ENCODE data around the gene TNFRSF25.

TNFRSF25 gene

GRCh38 chr1:6466023-6466422 lies at the start of gene TNFRSF25:
Gene TNFRSF25 (minus strand): TSS chr1:6466173. CDS start chr1:6466107, 66 bp downstream.
- no peak for DNase-seq (ENCODE audit: low read depth)

- DNase-seq (ENCODE audit: low read depth): no peak
Observed at GRCh38 chr1:6515771-6516170, 49.8 kb upstream of the TNFRSF25 start.

GRCh38 chr1:6513320-6513801 lies 47.4 kb upstream of the TNFRSF25 start:
- no peak for DNase-seq (ENCODE audit: low read depth)

DNA sequence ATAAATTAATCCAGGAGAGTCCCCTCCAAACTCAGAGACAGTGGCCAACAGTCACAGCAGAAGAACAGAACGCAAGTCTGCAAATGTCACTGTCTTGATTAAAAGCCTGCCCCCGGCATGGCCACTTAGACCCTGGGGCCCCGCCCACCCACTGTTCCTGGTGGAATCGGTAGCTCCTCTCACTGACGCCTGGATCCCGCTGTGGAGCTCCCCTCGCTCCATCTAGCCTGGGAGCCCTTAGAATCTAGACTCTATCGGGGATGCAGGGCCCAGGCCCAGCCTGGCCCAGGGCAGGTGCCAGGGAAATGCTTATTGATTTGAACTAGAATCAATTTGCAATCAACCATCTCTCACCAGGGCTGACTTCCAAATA lies 46.9 kb upstream of the TNFRSF25 start:
- no peak for DNase-seq (ENCODE audit: low read depth)

GRCh38 chr1:6512245-6512907 lies 46.4 kb upstream of the TNFRSF25 start:
- no peak for DNase-seq (ENCODE audit: low read depth)

DNA sequence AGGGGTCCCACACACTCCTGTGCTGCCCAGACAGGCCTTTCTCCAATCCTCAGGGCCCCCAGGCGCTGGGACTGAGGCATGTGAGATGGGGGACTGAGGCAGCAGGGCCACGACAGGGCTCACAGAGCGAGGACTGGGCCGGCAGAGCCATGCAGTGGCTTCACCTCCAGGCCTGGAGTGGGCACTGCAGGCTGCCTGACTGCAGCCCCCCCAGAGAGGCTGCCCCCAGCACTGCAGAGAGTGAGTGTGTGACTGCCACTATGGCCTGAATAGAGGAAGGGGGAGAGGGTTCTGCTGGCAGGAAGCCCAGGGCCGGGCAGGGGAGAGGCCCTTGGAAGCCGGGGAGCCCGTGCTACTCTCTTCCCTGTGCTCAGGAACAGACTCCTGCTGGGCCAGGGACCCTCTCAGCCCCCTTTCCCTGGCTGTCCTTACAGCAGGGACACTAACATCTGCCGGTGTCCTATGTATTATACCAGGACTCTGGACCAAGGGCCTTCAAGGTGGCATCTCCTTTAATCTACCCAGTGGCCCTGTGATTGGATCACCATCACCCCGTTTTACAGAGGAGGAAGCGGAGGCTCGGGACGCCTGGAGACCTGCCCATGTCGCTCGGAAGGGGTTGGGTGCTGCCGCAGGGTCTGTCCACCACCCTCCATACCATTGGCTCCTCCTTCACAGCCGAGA lies 45.7 kb upstream of the TNFRSF25 start:
- DNase-seq (ENCODE audit: low read depth): no peak

GRCh38 chr1:6511056-6511455 lies 45.1 kb upstream of the TNFRSF25 start:
- DNase-seq (ENCODE audit: low read depth): no peak

GRCh38 chr1:6510493-6510892 lies 44.5 kb upstream of the TNFRSF25 start:
- DNase-seq (ENCODE audit: low read depth): no peak

DNA sequence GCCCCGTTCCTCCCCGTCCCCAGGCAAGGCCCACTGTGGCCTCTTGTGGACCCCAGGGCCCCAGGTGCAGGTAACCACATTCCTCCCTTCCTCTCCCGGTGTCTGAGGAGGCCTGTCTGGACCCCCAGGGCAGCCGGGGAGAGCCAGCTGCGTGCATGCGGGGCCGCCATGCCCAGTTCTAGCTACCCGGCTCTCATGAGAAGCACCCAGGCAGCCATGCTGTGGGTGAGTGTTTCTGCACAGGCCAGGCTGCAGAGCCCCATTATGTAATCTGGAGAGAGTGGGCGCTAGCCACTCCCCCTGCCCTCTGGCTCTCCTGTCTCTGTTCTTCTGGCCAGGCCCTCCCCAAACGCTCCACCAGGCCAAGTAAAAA lies 43.9 kb upstream of the TNFRSF25 start:
- DNase-seq (ENCODE audit: low read depth): no peak

GRCh38 chr1:6509220-6509918 lies 43.4 kb upstream of the TNFRSF25 start:
- no peak for DNase-seq (ENCODE audit: low read depth)

GRCh38 chr1:6508816-6509189 lies 42.8 kb upstream of the TNFRSF25 start:
- no peak for DNase-seq (ENCODE audit: low read depth)

DNA sequence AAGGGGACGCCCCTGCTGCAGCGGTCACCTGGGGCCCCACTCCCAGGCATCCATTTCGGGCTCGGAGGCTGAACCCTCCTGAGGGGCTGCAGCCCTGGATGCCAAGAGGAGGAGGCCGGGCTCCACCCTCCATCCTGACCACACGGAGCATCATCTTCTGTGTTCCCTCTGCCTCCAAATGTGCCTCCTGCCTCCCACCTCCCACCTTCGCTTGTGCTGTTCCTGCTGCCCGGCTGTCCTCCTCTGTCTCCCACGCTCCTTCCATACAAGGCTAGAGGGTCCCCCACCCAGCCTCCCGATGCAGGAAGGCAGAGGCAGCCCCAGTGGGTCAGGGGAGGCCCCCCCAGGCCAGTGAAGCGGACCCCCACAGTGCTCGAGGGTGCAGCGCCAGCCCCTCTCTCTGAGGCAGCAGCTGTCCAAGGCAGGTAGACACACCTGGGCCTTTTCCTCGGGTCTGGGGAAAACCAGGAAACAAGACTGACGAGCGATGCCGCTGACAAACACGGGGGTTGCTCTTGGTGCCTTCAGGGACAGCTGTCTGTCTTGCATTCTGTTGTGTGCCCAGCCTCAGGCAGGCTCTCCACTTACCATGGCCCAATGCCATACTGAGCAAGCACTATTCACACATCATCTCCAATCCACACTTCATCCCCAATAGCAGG lies 42.3 kb upstream of the TNFRSF25 start:
- no peak for DNase-seq (ENCODE audit: low read depth)

GRCh38 chr1:6507461-6507911 lies 41.5 kb upstream of the TNFRSF25 start:
- DNase-seq (ENCODE audit: low read depth): no peak

DNA sequence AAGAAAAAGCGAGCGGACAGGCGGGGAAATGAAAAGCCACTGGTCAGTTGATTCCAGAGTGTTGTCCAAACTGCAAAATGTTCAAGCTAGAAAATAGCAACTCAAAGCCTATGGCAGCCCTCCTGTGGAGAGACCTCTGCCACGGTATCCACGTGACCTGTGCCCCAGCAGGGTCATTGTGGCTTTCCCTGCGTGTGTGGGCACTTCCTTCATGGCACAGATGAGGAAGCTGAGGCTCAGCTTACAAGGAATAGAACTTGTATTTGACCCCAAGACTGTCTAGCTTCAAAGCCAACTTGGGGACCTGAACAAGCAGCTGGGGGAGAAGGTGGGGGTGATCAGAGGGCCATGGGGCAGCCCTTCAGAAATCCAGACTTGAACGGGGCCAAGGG lies 41.1 kb upstream of the TNFRSF25 start:
- DNase-seq (ENCODE audit: low read depth): no peak

GRCh38 chr1:6506210-6507036 lies 40.5 kb upstream of the TNFRSF25 start:
- DNase-seq (ENCODE audit: low read depth): no peak

- no peak for DNase-seq (ENCODE audit: low read depth)
Observed at GRCh38 chr1:6505367-6506209, 39.6 kb upstream of the TNFRSF25 start.

DNA sequence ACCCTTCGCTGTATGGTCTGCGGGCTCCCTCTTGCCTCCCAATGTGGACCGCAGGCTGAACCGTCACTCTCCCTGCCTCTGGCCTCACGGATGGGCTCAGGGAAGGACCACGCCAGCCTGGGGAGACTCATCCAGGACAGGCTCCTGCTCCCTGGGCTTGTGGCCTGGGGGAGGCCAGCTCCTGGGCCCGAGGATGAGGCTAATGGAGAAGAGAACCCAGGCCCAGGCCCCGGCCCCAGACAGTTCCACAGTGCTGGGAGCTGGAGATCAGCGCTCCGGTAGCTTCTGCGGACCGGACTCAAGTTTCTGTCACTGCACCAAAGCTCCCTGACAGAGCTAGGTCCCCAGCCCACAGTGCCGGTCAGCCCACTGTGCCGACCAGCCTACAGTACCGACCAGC lies 38.9 kb upstream of the TNFRSF25 start:
- DNase-seq (ENCODE audit: low read depth): no peak

DNA sequence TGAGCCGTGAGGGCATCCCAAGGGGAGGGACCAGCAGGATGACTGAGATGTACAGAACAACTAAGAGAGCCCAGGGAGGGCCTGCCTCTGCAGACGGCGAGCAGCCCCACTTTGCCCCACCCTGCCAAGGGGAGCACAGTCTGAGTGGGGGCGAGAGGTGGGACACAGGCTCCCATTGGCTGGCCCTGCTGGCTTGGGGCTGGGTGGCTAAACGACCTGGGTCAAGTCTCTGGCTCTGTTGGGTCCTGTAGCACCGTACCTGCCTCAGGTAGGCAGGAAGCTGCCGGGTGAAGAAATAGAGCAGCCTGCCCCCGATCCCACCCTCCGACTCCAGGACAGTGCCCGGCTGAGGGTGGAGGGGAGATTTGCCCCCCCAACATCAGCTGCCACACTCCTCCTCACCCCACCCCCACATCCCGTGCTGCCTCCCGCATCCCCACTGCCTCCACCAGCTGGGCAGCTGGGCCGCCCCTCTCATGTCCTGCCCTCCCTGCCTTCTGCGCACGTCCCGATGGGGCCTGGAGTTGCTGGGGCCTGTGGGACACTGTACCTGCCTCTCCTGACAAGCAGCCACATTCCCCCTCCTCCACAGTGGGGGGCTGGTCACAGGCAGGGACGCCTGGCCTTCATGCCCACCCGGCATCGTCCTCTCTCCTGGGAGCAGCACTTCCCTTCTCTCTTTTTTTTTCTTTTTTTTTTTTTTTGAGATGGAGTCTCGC lies 38.1 kb upstream of the TNFRSF25 start:
- DNase-seq (ENCODE audit: low read depth): no peak

- no peak for DNase-seq (ENCODE audit: low read depth)
Observed at GRCh38 chr1:6502000-6502891, 36.3 kb upstream of the TNFRSF25 start.

All from HS-27A (cell line).